Fibroblast of lung (primary cell): ENCODE results near the gene KRT76. TPM values are rescaled to one million over a fixed set of nuclear protein-coding genes. Genes with fewer than 3 reads are reported as not detected.

Experiments
- DNase-seq, 2 donors: peaks; one replicate each; pipeline versions ENCODE4 v3.0.0 to v3.0.0-alpha.2; 2010; ENCODE audit warnings: low read depth in 2 of 2
- H2AFZ ChIP-seq: 2 replicates; pipeline ENCODE4 v1.5.1; 2012; ENCODE audit warnings: low read length, control low read depth, inconsistent platforms
- H3K27ac ChIP-seq: 2 replicates; pipeline ENCODE4 v1.5.1; 2011; ENCODE audit warnings: low read length, control low read depth; ENCODE audit not compliant: insufficient read depth
- H3K27me3 ChIP-seq: 2 replicates; pipeline ENCODE4 v1.5.1; 2011; ENCODE audit warnings: mild to moderate bottlenecking, low read length; ENCODE audit not compliant: control insufficient read depth, insufficient read depth
- H3K36me3 ChIP-seq: 2 replicates; pipeline ENCODE4 v1.5.1; 2011; ENCODE audit warnings: low read length; ENCODE audit not compliant: control insufficient read depth, insufficient read depth
- H3K4me1 ChIP-seq: 2 replicates; pipeline ENCODE4 v1.5.1; 2011; ENCODE audit warnings: low read length; ENCODE audit not compliant: control insufficient read depth, insufficient read depth; ENCODE audit errors: extremely low read depth
- H3K4me2 ChIP-seq: 2 replicates; pipeline ENCODE4 v1.5.1; 2011; ENCODE audit warnings: low read length, control low read depth; ENCODE audit not compliant: insufficient read depth; ENCODE audit errors: extremely low read depth
- H3K4me3 ChIP-seq, 4 experiments: fragments of 200-600 bp in 1 of 4; sonication (generic) in 1 of 4; replicated peaks in 1 of 4; 2 replicates each; pipeline ENCODE4 v1.5.1; 2011 to 2016; ENCODE audit warnings: low read length in 4 of 4, low read depth in 3 of 4, mild to moderate bottlenecking in 3 of 4, control low read depth in 2 of 4, inconsistent platforms in 1 of 4, mixed read lengths in 1 of 4; ENCODE audit not compliant: insufficient read depth in 1 of 4; ENCODE audit errors: control extremely low read depth in 1 of 4
- H3K79me2 ChIP-seq: 2 replicates; pipeline ENCODE4 v1.5.1; 2012; ENCODE audit warnings: mild to moderate bottlenecking, low read length, inconsistent platforms; ENCODE audit not compliant: control insufficient read depth, insufficient read depth
- H3K9ac ChIP-seq: 2 replicates; pipeline ENCODE4 v1.5.1; 2011; ENCODE audit warnings: mild to moderate bottlenecking, low read length, control low read depth; ENCODE audit not compliant: insufficient read depth
- H3K9me3 ChIP-seq: 2 replicates; pipeline ENCODE4 v1.5.1; 2012; ENCODE audit warnings: low read depth, low read length; ENCODE audit not compliant: control insufficient read depth, insufficient read depth
- H4K20me1 ChIP-seq: 2 replicates; pipeline ENCODE4 v1.5.1; 2011; ENCODE audit warnings: low read length; ENCODE audit not compliant: control insufficient read depth, insufficient read depth; ENCODE audit errors: extremely low read depth
- EZH2 ChIP-seq: IDR thresholded peaks from 2 replicates; pipeline ENCODE4 v1.5.1; 2012; ENCODE audit warnings: low read length, control low read depth, mild to moderate bottlenecking; ENCODE audit errors: missing control alignments
- polyA plus RNA-seq, 2 donors: library from polyadenylated mRNA; depleted of rRNA in 1 of 2; stranded (reverse) in 1 of 2; unstranded in 1 of 2; fragments of >200 nt; gene quantifications; 2 replicates each; pipeline ENCODE4 v1.2.1, GENCODE V29; 2011 to 2012; ENCODE audit warnings: missing spikeins in 1 of 2
- total RNA-seq: library from RNA; depleted of rRNA; stranded (reverse); fragments of >200 nt; gene quantifications from 2 replicates; pipeline ENCODE4 v1.2.1, GENCODE V29; 2014
- TF ChIP-seq, protein P1 (sequence below), 2 donors: IDR thresholded peaks in 1 of 2; conservative IDR thresholded peaks in 1 of 2; 1 replicate in 1 of 2; 2 replicates in 1 of 2; pipeline ENCODE4 v1.5.1; 2011 to 2012; ENCODE audit warnings: low read length in 2 of 2, control low read depth in 1 of 2, inconsistent platforms in 1 of 2, low read depth in 1 of 2, mild to moderate bottlenecking in 1 of 2

KRT76 gene
- total and polyA plus RNA-seq, 2 donors (not counting 1 experiment from before 2014, with no cell fraction given) = not detected

DNA sequence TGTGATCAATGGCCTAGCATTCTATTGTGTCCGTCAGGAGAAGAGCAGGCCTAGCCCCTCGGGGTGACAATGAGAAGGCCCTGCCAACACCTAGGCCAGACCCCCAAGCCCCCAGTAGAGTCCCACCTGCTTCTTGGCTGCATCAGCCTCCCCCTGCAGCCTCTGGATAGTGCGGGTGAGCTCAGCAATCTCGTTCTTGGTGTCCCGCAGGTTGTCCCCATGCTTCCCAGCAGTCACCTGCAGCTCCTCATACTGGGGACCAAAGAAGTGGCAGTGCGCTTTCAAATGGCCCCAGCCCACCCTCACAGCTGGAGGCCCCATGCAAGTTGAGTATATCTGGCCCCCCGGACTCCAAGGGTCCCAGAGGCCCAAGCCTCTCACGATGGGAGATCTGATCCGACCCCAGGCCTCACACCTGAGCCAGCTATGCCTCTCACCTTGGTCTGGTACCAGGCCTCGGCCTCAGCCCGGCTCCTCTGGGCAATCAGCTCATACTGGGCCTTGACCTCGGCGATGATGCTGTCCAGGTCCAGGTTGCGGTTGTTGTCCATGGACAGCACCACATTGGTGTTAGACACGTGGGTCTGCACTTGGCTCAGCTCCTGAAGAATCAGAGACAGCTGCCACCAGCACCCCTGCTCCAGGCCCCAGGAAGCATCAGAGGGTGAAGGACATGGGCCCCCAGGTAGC, 46.8 kb upstream of the KRT76 start:
- Histone ChIP-seq H3K4me3 (no peak overlapping the region), H3K4me2 (no peak overlapping the region), H3K27me3 (no peaks in the 10 kb centered on the region), H2AFZ (no peak overlapping the region), H3K9me3 (no peaks in the 10 kb centered on the region), H4K20me1 (no peaks in the 10 kb centered on the region), H3K4me1 (no peaks in the 10 kb centered on the region), H3K9ac (no peak overlapping the region), H3K36me3 (no peaks in the 10 kb centered on the region), H3K79me2 (no peaks in the 10 kb centered on the region), H3K27ac (no peak overlapping the region)
- TF ChIP-seq, protein P1, sequence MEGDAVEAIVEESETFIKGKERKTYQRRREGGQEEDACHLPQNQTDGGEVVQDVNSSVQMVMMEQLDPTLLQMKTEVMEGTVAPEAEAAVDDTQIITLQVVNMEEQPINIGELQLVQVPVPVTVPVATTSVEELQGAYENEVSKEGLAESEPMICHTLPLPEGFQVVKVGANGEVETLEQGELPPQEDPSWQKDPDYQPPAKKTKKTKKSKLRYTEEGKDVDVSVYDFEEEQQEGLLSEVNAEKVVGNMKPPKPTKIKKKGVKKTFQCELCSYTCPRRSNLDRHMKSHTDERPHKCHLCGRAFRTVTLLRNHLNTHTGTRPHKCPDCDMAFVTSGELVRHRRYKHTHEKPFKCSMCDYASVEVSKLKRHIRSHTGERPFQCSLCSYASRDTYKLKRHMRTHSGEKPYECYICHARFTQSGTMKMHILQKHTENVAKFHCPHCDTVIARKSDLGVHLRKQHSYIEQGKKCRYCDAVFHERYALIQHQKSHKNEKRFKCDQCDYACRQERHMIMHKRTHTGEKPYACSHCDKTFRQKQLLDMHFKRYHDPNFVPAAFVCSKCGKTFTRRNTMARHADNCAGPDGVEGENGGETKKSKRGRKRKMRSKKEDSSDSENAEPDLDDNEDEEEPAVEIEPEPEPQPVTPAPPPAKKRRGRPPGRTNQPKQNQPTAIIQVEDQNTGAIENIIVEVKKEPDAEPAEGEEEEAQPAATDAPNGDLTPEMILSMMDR (conservative IDR thresholded peaks at IDR 0.05 in 1 of 2, IDR thresholded peaks at IDR 0.05 in 1 of 2; ENCODE audit: low read depth in 1 of 2, low read length in 2 of 2) = no peak
- TF ChIP-seq EZH2 = no peak
- no peak for DNase-seq

DNA sequence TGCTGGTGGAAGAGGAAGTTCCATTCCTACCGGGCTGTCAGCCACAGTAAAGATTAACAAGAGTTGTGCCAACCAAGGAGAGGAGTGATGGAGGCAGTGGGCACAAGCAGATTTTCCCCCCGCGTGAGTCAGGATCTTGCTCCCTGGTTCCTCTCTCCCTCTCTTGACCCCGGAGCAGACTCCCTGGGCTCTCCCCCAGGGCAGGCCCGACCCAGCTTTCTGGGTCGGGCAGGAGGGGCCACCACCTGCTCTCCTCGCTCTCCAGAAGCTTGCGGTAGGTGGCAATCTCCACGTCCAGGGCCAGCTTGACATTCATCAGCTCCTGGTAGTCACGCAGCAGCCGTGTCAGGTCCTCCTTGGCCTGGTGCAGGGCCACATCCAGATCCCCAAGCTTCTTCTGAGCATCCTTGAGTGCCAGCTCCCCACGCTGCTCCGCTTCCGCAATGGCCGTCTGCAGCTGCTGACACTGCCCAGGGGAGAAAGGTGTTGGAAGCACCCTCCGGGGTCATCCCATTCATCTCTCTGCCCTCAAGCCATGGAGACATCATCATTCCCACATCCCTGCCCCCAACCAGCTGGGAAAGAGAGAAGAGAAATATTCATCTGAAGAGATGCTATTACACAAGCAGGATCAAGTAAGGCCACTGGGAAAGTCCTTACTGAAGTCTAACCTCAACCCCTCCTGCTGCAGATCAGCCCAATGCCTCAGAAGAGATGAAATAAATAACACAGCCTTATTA, 45.8 kb upstream of the KRT76 start:
- TF ChIP-seq EZH2 = no peak
- TF ChIP-seq, protein P1 (conservative IDR thresholded peaks at IDR 0.05 in 1 of 2, IDR thresholded peaks at IDR 0.05 in 1 of 2; ENCODE audit: low read depth in 1 of 2, low read length in 2 of 2) = no peak
- no peaks in the 10 kb centered on the region for H3K9me3 ChIP-seq
- no peak for DNase-seq
- no peaks in the 10 kb centered on the region for H3K36me3 ChIP-seq
- H3K27me3 ChIP-seq = no peaks in the 10 kb centered on the region
- H4K20me1 ChIP-seq = no peaks in the 10 kb centered on the region
- H3K4me1 ChIP-seq = no peaks in the 10 kb centered on the region
- no peak overlapping the region for H3K4me3 ChIP-seq
- no peak overlapping the region for H3K9ac ChIP-seq
- no peak overlapping the region for H3K4me2 ChIP-seq
- no peak overlapping the region for H3K27ac ChIP-seq
- no peak overlapping the region for H2AFZ ChIP-seq
- H3K79me2 ChIP-seq = no peaks in the 10 kb centered on the region

DNA sequence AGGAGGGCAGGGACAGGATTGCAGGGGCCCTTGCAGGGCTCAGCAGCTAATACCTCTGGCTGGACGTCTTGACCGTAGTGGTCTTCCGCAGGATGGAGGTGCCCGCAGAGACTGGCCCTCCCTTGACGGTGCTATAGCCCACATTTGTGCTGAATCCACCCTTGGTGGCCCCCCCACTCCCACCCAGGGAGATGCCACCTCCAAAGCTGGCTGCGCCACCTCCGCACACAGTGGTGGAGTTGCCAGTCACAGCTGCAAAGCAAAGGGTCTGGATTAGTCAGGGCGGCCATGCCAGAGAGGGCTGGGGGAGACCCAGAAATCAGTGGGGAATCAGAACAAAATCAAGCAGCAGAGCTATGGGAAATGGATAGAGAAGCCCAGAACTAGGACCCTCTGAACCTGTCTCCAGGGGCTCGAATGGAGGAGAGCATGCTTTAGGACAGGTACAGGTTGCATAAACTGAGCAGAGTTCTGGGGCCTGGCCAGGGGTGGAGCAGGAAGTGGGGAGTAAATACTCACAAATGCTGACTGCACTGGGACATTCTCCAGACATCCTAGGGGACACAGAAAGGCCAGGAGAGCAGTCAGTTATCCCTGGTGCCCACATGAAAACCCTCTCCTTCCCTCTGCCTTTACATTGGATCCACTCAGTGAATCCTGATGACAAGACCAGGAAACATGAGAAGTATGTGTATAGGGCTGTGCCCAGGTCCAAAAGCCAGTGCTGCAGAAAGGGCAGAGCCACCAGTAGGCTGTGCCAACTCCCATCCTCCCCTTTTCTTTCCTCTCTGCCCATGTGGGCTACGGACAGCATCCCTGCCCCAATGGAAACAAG, 44.9 kb upstream of the KRT76 start:
- H3K27me3 ChIP-seq = no peaks in the 10 kb centered on the region
- DNase-seq = no peak

More for the DNA sequence above, 44.9 kb upstream of the KRT76 start:
- no peaks in the 10 kb centered on the region for H3K4me1 ChIP-seq
- H3K36me3 ChIP-seq = no peaks in the 10 kb centered on the region
- no peak overlapping the region for H2AFZ ChIP-seq
- H3K9me3 ChIP-seq = no peaks in the 10 kb centered on the region
- no peak overlapping the region for H3K4me2 ChIP-seq
- no peaks in the 10 kb centered on the region for H3K79me2 ChIP-seq
- no peak for TF ChIP-seq EZH2
- H3K4me3 ChIP-seq = no peak overlapping the region
- no peak overlapping the region for H3K9ac ChIP-seq
- no peak overlapping the region for H3K27ac ChIP-seq
- no peaks in the 10 kb centered on the region for H4K20me1 ChIP-seq
